PC-3 (cell line): Measurements from ENCODE around the gene SLC6A6. TPM values are rescaled to one million over a fixed set of nuclear protein-coding genes. Genes with fewer than 3 reads are reported as not detected.

Source experiments
- ATAC-seq: fragments of 200-7000 bp; cut with Tn5 transposase; 2 replicates; pipeline ENCODE4 v1.9.1; 2020; ENCODE audit warnings: mild to moderate bottlenecking, moderate library complexity
- BruUV-seq: library from RNA; stranded (reverse); fragments of 400-500 nt; replicated peaks from 2 replicates; lab custom pipeline; 2021; lab: Mats Ljungman, UMichigan
- CTCF ChIA-PET: fragments of 300-600 bp; sonication (Branson Sonifier 250); formaldehyde crosslinking; loops from one replicate; lab custom pipeline; 2022; ENCODE audit warnings: antibody characterized with exemption; lab: Charles Lee
- POLR2A ChIA-PET: fragments of 300-600 bp; sonication (Branson Sonifier 250); formaldehyde crosslinking; loops from one replicate; lab custom pipeline; 2022; ENCODE audit warnings: antibody characterized with exemption; ENCODE audit not compliant: unreplicated experiment; lab: Charles Lee
- DNase-seq: peaks from one replicate; pipeline ENCODE4 v3.0.0-alpha.2; 2015
- H2AFZ ChIP-seq: fragments of 300-600 bp; sonication (generic); 2 replicates; pipeline ENCODE4 v1.6.0; 2016; ENCODE audit warnings: antibody characterized with exemption, low read length
- H3F3A ChIP-seq: fragments of 300-600 bp; sonication (generic); one replicate; pipeline ENCODE4 v1.6.0; 2017; ENCODE audit warnings: antibody characterized with exemption, low read length, control low read depth, mild to moderate bottlenecking; ENCODE audit not compliant: unreplicated experiment
- H3K27ac ChIP-seq: fragments of 300-600 bp; sonication (generic); 2 replicates; pipeline ENCODE4 v1.5.1; 2016; ENCODE audit warnings: mild to moderate bottlenecking, low read length
- H3K27me3 ChIP-seq: fragments of 300-600 bp; sonication (generic); 2 replicates; pipeline ENCODE4 v1.6.1; 2016; ENCODE audit warnings: low read length, mixed read lengths
- H3K36me3 ChIP-seq: fragments of 300-600 bp; sonication (generic); 2 replicates; pipeline ENCODE4 v1.6.1; 2016; ENCODE audit warnings: low read depth, mixed run types, low read length, mixed read lengths
- H3K4me1 ChIP-seq: fragments of 300-600 bp; sonication (generic); 2 replicates; pipeline ENCODE4 v1.5.1; 2016; ENCODE audit warnings: low read length; ENCODE audit not compliant: insufficient read depth
- H3K4me2 ChIP-seq: fragments of 300-600 bp; sonication (generic); 2 replicates; pipeline ENCODE4 v1.6.0; 2016; ENCODE audit warnings: low read length
- H3K4me3 ChIP-seq: fragments of 300-600 bp; sonication (generic); 2 replicates; pipeline ENCODE4 v1.5.1; 2016; ENCODE audit warnings: mild to moderate bottlenecking, low read length, mixed read lengths
- H3K79me2 ChIP-seq: fragments of 300-600 bp; sonication (generic); 2 replicates; pipeline ENCODE4 v1.6.1; 2017; ENCODE audit warnings: low read length, mixed read lengths
- H3K9ac ChIP-seq: fragments of 300-600 bp; sonication (generic); 2 replicates; pipeline ENCODE4 v1.6.0; 2016; ENCODE audit warnings: mild to moderate bottlenecking, low read length
- H3K9me2 ChIP-seq: fragments of 300-600 bp; sonication (generic); replicated peaks from 2 replicates; pipeline ENCODE4 v1.6.1; 2016; ENCODE audit warnings: mixed run types, low read length, mixed read lengths
- H3K9me3 ChIP-seq: fragments of 300-600 bp; sonication (generic); 2 replicates; pipeline ENCODE4 v1.6.1; 2016; ENCODE audit warnings: low read length, mixed read lengths
- H4K20me1 ChIP-seq: fragments of 300-600 bp; sonication (generic); 2 replicates; pipeline ENCODE4 v1.6.1; 2016; ENCODE audit warnings: low read length, mixed read lengths
- CTCF ChIP-seq: fragments of 300-600 bp; sonication (generic); conservative IDR thresholded peaks from 2 replicates; pipeline ENCODE4 v1.5.1; 2017; ENCODE audit warnings: antibody characterized with exemption, low read depth, mild to moderate bottlenecking, low read length
- EZH2 ChIP-seq: fragments of 300-600 bp; sonication (generic); IDR thresholded peaks from one replicate; pipeline ENCODE4 v1.6.1; 2017; ENCODE audit warnings: antibody characterized with exemption, mild to moderate bottlenecking, low read length; ENCODE audit not compliant: unreplicated experiment
- EZH2phosphoT487 ChIP-seq: fragments of 300-600 bp; sonication (generic); IDR thresholded peaks from 2 replicates; pipeline ENCODE4 v1.6.1; 2018; ENCODE audit warnings: mild to moderate bottlenecking, antibody characterized with exemption, low read length, borderline replicate concordance
- intact Hi-C: fragments of 100-400 bp; cut with micrococcal nuclease; formaldehyde crosslinking; loops from 2 replicates; pipeline ENCODE4 v1.9.0; 2023
- total RNA-seq: library from RNA; depleted of rRNA; stranded (reverse); fragments of >200 nt; gene quantifications from 2 replicates; pipeline ENCODE4 v1.2.3, GENCODE V29; 2014

The SLC6A6 gene
- total RNA-seq, 1 experiment from 2014 or later = 28.1 TPM

GRCh38 chr3:14388201-14388600 is 14.2 kb upstream of the SLC6A6 start:
- TF ChIP-seq EZH2phosphoT487 (no peak), CTCF (no peak)
- Histone ChIP-seq H3K27ac (no peak overlapping the region), H2AFZ (no peak overlapping the region), H3F3A (no peaks in the 10 kb centered on the region), H3K79me2 (no peaks in the 10 kb centered on the region), H3K9me2 (no peaks in the 10 kb centered on the region), H4K20me1 (no peaks in the 10 kb centered on the region), H3K9me3 (no peaks in the 10 kb centered on the region), H3K27me3 (no peaks in the 10 kb centered on the region), H3K36me3 (no peaks in the 10 kb centered on the region), H3K4me1 (no peaks in the 10 kb centered on the region), H3K4me2 (no peak overlapping the region), H3K4me3 (no peak overlapping the region), H3K9ac (no peak overlapping the region)
- ChIA-PET CTCF (no interaction called here), POLR2A (no interaction called here)
- DNase-seq (no peak), ATAC-seq (no peak)
- intact Hi-C loops = no loop called here
- no TSS peak for BruUV-seq

GRCh38 chr3:14389166-14389606 is 13.2 kb upstream of the SLC6A6 start:
- no TSS peak for BruUV-seq
- no peaks in the 10 kb centered on the region for H3K79me2 ChIP-seq
- no peaks in the 10 kb centered on the region for H3F3A ChIP-seq
- no peaks in the 10 kb centered on the region for H3K36me3 ChIP-seq
- no peak overlapping the region for H3K4me2 ChIP-seq
- H3K27ac ChIP-seq = no peak overlapping the region
- no peaks in the 10 kb centered on the region for H4K20me1 ChIP-seq
- ATAC-seq = no peak
- H3K9me2 ChIP-seq = no peaks in the 10 kb centered on the region
- intact Hi-C loops = no loop called here
- no peak overlapping the region for H3K9ac ChIP-seq
- H3K9me3 ChIP-seq = no peaks in the 10 kb centered on the region
- no peaks in the 10 kb centered on the region for H3K4me1 ChIP-seq
- POLR2A ChIA-PET = no interaction called here
- H2AFZ ChIP-seq = no peak overlapping the region
- H3K27me3 ChIP-seq = no peaks in the 10 kb centered on the region
- CTCF ChIA-PET = no interaction called here
- DNase-seq = no peak
- no peak for TF ChIP-seq EZH2
- TF ChIP-seq CTCF = no peak
- TF ChIP-seq EZH2phosphoT487 = no peak
- H3K4me3 ChIP-seq = no peak overlapping the region

GRCh38 chr3:14389716-14390115 is 12.7 kb upstream of the SLC6A6 start:
- POLR2A ChIA-PET = interaction anchor here (0.6 kb wide), 1 partner anchor 10 kb away, joined by 10 read pairs; no protein-coding TSS in a partner anchor

More at GRCh38 chr3:14389716-14390115, 12.7 kb upstream of the SLC6A6 start:
- Histone ChIP-seq H2AFZ (no peak overlapping the region), H3K4me1 (no peaks in the 10 kb centered on the region), H3F3A (no peaks in the 10 kb centered on the region), H3K4me3 (no peak overlapping the region), H3K9me2 (no peaks in the 10 kb centered on the region), H3K9me3 (no peaks in the 10 kb centered on the region), H3K27ac (no peak overlapping the region), H3K79me2 (no peaks in the 10 kb centered on the region), H4K20me1 (no peaks in the 10 kb centered on the region), H3K9ac (no peak overlapping the region), H3K27me3 (no peaks in the 10 kb centered on the region), H3K4me2 (no peak overlapping the region), H3K36me3 (no peaks in the 10 kb centered on the region)
- DNase-seq (no peak), ATAC-seq (no peak)
- CTCF ChIA-PET = interaction anchor here (0.7 kb wide), 2 partner anchors 21 to 195 kb away, joined by 4 to 5 read pairs; no protein-coding TSS in a partner anchor
- intact Hi-C loops = no loop called here
- no TSS peak for BruUV-seq
- TF ChIP-seq EZH2phosphoT487 (no peak), CTCF (no peak), EZH2 (no peak)
